HUES48 (cell line): ENCODE results near the gene GBE1.
"Not testable (repeated sequence)": the region's sequence is repeated elsewhere in the genome, so short reads cannot be mapped to it uniquely, and the experiment has no call there.

Experiments
- H3K27ac ChIP-seq: one replicate; pipeline ENCODE4 v1.7.0; 2013; ENCODE audit warnings: low read depth, low read length, inconsistent platforms
- H3K27me3 ChIP-seq: 2 replicates; pipeline ENCODE4 v1.6.1; 2013; ENCODE audit warnings: mild to moderate bottlenecking, low read length; ENCODE audit not compliant: control insufficient read depth, insufficient read depth
- H3K36me3 ChIP-seq: 2 replicates; pipeline ENCODE4 v1.6.1; 2013; ENCODE audit warnings: low read length; ENCODE audit not compliant: control insufficient read depth, insufficient read depth
- H3K4me1 ChIP-seq: 2 replicates; pipeline ENCODE4 v1.6.1; 2013; ENCODE audit warnings: mild to moderate bottlenecking, low read length; ENCODE audit not compliant: control insufficient read depth, insufficient read depth
- H3K4me3 ChIP-seq: 2 replicates; pipeline ENCODE4 v1.5.1; 2013; ENCODE audit warnings: mild to moderate bottlenecking, low read depth, low read length
- H3K9ac ChIP-seq: 2 replicates; pipeline ENCODE4 v1.6.1; 2013; ENCODE audit warnings: mild to moderate bottlenecking, low read depth, low read length, moderate library complexity
- H3K9me3 ChIP-seq: 2 replicates; pipeline ENCODE4 v1.6.1; 2013; ENCODE audit warnings: low read length; ENCODE audit not compliant: control insufficient read depth, insufficient read depth

The GBE1 gene

GRCh38 chr3:81500039-81500438 is 261.4 kb downstream of the GBE1 start:
- Histone ChIP-seq H3K4me3 (no peak overlapping the region), H3K9ac (no peak overlapping the region), H3K27ac (no peak overlapping the region), H3K36me3 (no peaks in the 10 kb centered on the region), H3K4me1 (no peaks in the 10 kb centered on the region), H3K27me3 (no peaks in the 10 kb centered on the region), H3K9me3 (no peaks in the 10 kb centered on the region)

DNA sequence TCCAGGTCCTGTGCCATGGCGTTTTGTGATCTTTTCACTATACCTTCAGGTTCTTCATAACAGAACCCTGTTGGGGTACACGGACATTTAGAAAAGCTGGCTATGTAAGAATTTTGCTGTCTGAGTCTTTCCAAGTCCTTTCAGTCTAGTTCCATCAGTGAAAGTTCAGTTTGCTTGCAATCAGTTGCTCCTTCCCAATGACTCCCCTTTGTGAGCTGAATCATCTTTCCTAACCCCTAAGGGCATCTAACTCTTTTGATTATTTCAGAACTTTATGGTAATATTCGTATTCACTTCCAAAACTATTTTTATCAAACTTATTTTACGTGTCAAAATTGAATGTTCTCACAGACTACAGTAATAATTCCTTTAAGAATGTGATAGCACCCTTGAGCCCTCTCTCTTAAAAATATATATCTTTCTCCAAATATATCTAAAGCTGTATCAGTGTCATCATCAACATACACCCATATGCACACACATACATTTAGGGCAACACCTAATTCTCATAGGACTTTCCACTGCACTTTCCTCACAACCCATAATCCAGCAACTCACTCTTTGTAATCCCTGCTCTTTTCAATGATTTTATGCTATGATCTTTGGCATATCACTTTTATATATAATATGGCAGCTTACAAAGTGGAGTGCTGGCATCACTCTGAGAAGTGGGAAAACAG is 263.7 kb downstream of the GBE1 start:
- H3K4me3 ChIP-seq, result no peak overlapping the region
- H3K27ac ChIP-seq, result no peak overlapping the region
- H3K36me3 ChIP-seq, result no peaks in the 10 kb centered on the region
- no peaks in the 10 kb centered on the region for H3K4me1 ChIP-seq
- no peaks in the 10 kb centered on the region for H3K27me3 ChIP-seq
- H3K9ac ChIP-seq, result no peak overlapping the region
- no peaks in the 10 kb centered on the region for H3K9me3 ChIP-seq

DNA sequence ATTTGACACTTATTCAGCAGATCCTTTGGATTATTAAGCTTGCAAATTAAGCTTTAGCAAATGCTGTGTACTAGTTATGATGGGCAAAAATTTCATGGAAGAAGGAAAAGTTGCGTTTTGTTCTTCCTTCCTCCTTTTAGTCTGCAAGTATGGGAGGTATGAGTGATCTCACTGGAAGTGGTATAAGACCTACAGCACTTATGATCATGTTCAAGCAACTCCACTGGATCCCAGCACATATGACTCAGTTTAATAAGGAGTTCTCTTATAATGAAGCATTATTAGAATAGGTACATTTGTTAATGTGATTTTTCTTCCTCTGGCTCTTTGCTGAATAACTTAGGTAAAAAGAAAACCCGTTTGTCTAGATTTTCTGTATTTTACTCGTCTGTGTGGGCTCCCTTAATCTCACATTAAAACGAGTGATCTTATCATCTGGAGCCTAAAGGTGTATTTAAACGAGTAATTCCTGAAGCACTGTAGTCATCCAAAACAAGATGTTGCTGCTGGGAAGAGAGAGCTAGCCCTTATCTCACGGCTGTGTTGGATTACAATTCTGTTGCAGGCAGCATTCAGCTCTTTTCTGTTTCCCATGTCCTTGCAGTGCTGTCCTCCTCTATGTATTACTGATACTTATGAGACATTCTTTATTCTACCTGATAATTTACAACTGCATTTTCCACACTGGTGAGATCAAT is 264.9 kb downstream of the GBE1 start:
- H3K36me3 ChIP-seq, result no peaks in the 10 kb centered on the region
- H3K9ac ChIP-seq, result no peak overlapping the region
- H3K4me1 ChIP-seq, result no peaks in the 10 kb centered on the region
- no peaks in the 10 kb centered on the region for H3K9me3 ChIP-seq
- H3K4me3 ChIP-seq, result no peak overlapping the region
- no peaks in the 10 kb centered on the region for H3K27me3 ChIP-seq
- H3K27ac ChIP-seq, result no peak overlapping the region

GRCh38 chr3:81492471-81492870 is 269.0 kb downstream of the GBE1 start:
- not testable (repeated sequence) for H3K36me3 ChIP-seq, H3K9ac ChIP-seq, H3K4me3 ChIP-seq, H3K27me3 ChIP-seq, H3K9me3 ChIP-seq, H3K4me1 ChIP-seq, H3K27ac ChIP-seq

- no peaks in the 10 kb centered on the region for H3K36me3 ChIP-seq
- no peak overlapping the region for H3K27ac ChIP-seq
- no peaks in the 10 kb centered on the region for H3K4me1 ChIP-seq
- no peaks in the 10 kb centered on the region for H3K27me3 ChIP-seq
- H3K9ac ChIP-seq, result no peak overlapping the region
- no peak overlapping the region for H3K4me3 ChIP-seq
- H3K9me3 ChIP-seq, result no peaks in the 10 kb centered on the region
These were observed 269.4 kb downstream of the GBE1 start for GRCh38 chr3:81492040-81492439.

DNA sequence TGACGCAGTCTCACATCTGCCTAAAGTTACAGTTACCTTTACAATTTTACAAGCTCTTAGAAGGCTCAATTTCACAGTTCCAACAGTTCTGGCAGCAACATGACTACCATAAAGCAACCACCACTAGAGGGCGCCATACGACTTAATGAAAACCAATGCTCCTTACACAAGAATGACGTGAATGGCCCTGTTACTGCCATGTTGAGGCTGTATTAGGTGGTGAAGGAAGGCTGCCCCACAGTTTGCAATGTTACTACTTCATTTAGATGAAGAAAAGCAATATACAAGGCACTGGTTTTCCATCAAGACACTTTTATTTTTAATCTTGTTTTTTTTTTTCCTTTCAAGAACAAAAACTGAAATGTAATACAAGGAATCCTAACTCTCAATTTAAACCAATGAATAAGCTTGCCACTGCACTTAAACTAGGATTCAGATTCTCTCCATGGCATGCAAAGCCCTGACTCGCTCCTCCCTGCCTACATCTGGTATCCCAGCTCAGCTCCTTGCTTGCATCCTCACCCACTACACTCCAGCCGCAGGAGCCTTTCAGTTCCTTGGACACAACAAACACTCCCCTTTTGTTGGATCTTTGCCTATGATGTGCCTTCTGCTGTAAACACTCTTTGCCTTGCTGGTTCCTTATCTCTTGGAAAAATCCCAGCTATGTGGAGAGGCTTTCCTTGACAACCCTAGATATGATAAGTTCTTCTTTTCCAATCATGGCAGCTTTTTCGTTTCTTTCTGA is 270.7 kb downstream of the GBE1 start:
- H3K4me3 ChIP-seq, result no peak overlapping the region
- no peaks in the 10 kb centered on the region for H3K9me3 ChIP-seq
- no peak overlapping the region for H3K27ac ChIP-seq
- H3K27me3 ChIP-seq, result no peaks in the 10 kb centered on the region
- no peak overlapping the region for H3K9ac ChIP-seq
- H3K36me3 ChIP-seq, result no peaks in the 10 kb centered on the region
- no peaks in the 10 kb centered on the region for H3K4me1 ChIP-seq

- H3K27ac ChIP-seq, result no peak overlapping the region
- H3K9ac ChIP-seq, result no peak overlapping the region
- H3K27me3 ChIP-seq, result no peaks in the 10 kb centered on the region
- 0 out of 2 replicates have a peak, but pooled peaks cover 4% of the 10 kb centered on the region for H3K4me1 ChIP-seq
- H3K36me3 ChIP-seq, result no peaks in the 10 kb centered on the region
- no peaks in the 10 kb centered on the region for H3K9me3 ChIP-seq
- no peak overlapping the region for H3K4me3 ChIP-seq
These were observed 276.0 kb downstream of the GBE1 start for GRCh38 chr3:81485444-81485865.

DNA sequence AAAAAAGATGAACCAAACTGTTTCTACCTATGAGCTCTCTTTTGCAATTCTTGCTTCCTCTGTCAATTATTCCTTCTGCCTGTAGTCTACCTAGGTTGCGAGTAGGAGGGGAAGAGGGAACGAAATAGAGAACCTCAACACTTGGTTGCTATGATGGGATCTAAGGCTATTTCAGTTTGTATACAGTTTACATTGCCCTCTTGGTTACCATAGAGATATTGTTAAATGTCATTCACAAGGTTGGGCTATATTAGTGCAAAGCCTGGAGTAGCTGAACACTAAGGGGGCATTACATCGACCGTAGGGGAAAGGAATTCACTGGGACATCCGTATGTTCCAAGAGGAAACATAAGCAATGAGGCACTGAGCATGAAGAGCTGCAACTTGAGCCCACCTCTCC is 276.9 kb downstream of the GBE1 start:
- no peaks in the 10 kb centered on the region for H3K36me3 ChIP-seq
- H3K27ac ChIP-seq, result no peak overlapping the region

GRCh38 chr3:81483046-81483445 is 278.4 kb downstream of the GBE1 start:
- H3K4me3 ChIP-seq, result no peak overlapping the region

More for the DNA sequence above, 276.9 kb downstream of the GBE1 start:
- Histone ChIP-seq H3K9me3 (no peaks in the 10 kb centered on the region), H3K27me3 (no peaks in the 10 kb centered on the region), H3K4me3 (no peak overlapping the region), H3K9ac (no peak overlapping the region), H3K4me1 (0 out of 2 replicates have a peak, but pooled peaks cover 4% of the 10 kb centered on the region)

DNA sequence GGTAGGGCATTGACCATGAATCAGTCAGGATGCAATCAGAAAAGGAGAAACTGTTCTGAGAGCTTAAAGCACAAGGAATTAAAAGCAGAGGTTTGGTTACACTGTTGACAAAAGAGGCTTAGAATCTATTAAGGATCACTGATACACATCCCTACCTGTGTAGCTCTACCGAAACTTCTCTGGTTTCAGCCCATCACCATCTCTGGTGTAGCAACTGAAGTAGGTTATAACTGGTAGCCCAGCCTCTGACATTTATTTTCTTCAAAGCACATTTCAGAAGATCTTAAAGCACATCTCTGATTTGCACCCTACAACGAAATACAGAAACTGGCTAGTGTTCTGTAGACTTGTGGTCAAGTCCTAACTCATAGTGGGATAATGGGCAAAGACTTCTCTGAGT is 283.7 kb downstream of the GBE1 start:
- H3K9ac ChIP-seq, result no peak overlapping the region
- H3K4me1 ChIP-seq, result no peaks in the 10 kb centered on the region
- H3K4me3 ChIP-seq, result no peak overlapping the region
- H3K36me3 ChIP-seq, result no peaks in the 10 kb centered on the region
- no peaks in the 10 kb centered on the region for H3K27me3 ChIP-seq
- H3K9me3 ChIP-seq, result no peaks in the 10 kb centered on the region
- H3K27ac ChIP-seq, result no peak overlapping the region

More at GRCh38 chr3:81483046-81483445, 278.4 kb downstream of the GBE1 start:
- Histone ChIP-seq H3K9me3 (no peaks in the 10 kb centered on the region), H3K9ac (no peak overlapping the region), H3K27me3 (no peaks in the 10 kb centered on the region), H3K36me3 (no peaks in the 10 kb centered on the region), H3K4me1 (0 out of 2 replicates have a peak, but pooled peaks cover 4% of the 10 kb centered on the region), H3K27ac (no peak overlapping the region)

GRCh38 chr3:81476692-81477091 is 284.8 kb downstream of the GBE1 start:
- Histone ChIP-seq H3K27ac (no peak overlapping the region), H3K9ac (no peak overlapping the region)

More at GRCh38 chr3:81476692-81477091, 284.8 kb downstream of the GBE1 start:
- no peak overlapping the region for H3K4me3 ChIP-seq
- H3K4me1 ChIP-seq, result peaks cover 9% of the 10 kb centered on the region
- H3K27me3 ChIP-seq, result no peaks in the 10 kb centered on the region
- H3K9me3 ChIP-seq, result no peaks in the 10 kb centered on the region
- H3K36me3 ChIP-seq, result no peaks in the 10 kb centered on the region
